Measurements from ENCODE around the gene FOXN1. TPM values are rescaled to one million over a fixed set of nuclear protein-coding genes. Genes with fewer than 3 reads are reported as not detected.

Gene FOXN1
- total and polyA plus RNA-seq, 2 donors (not counting 1 experiment from before 2014, with no cell fraction given): not detected

DNA sequence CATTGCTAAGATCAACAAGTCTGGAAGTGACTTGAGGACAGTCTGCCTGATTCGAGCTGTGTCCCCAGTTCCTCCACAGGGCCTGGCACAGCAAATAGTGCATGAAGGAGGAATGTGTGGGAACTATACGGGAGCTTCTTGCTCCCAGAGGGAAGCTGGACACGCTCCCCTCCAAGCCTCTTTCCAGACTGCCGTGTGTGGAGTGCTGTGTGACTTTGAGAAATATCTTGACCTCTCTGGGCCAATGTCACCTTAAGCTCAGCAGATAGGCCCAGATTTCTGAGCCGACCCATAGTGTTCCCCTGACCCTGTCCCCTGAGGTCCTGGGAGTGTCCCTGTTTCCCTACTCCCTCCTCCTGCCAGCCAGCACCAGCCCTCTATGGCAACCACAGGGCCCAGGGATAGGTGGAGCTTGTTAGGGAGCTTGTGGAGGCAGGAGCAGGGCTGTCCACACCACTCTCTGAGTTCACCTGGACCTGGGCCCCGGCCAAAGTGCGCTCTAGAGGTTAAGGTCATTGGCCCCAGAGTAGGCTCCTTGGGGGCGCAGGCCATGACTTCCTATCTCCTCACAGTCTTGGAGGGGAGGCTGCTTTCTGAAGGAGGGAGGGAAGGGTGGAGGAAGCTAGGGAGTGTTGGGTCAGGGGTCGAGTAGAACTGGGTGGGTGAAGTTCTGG, 6.3 kb upstream of the FOXN1 start:
- Histone ChIP-seq H4K20me1 (ENCODE audit: control insufficient read depth, extremely low read depth, insufficient read depth, low read length) (no peaks in the 10 kb centered on the region), H3K4me1 (ENCODE audit: control insufficient read depth, extremely low read depth, insufficient read depth, low read length) (no peaks in the 10 kb centered on the region), H3K4me3 (replicated peaks in 1 of 4; ENCODE audit: control extremely low read depth in 1 of 4, insufficient read depth in 1 of 4, low read depth in 3 of 4, low read length in 4 of 4) (no peak overlapping the region), H3K79me2 (ENCODE audit: control insufficient read depth, insufficient read depth, low read length) (no peaks in the 10 kb centered on the region), H3K9me3 (ENCODE audit: control insufficient read depth, insufficient read depth, low read depth, low read length) (no peaks in the 10 kb centered on the region), H3K27me3 (ENCODE audit: control insufficient read depth, insufficient read depth, low read length) (peaks cover 2% of the 10 kb centered on the region), H2AFZ (ENCODE audit: low read length) (no peak overlapping the region), H3K4me2 (ENCODE audit: extremely low read depth, insufficient read depth, low read length) (no peak overlapping the region), H3K9ac (ENCODE audit: insufficient read depth, low read length) (no peak overlapping the region), H3K27ac (ENCODE audit: insufficient read depth, low read length) (no peak overlapping the region), H3K36me3 (ENCODE audit: control insufficient read depth, insufficient read depth, low read length) (no peaks in the 10 kb centered on the region)
- TF ChIP-seq, protein P1, sequence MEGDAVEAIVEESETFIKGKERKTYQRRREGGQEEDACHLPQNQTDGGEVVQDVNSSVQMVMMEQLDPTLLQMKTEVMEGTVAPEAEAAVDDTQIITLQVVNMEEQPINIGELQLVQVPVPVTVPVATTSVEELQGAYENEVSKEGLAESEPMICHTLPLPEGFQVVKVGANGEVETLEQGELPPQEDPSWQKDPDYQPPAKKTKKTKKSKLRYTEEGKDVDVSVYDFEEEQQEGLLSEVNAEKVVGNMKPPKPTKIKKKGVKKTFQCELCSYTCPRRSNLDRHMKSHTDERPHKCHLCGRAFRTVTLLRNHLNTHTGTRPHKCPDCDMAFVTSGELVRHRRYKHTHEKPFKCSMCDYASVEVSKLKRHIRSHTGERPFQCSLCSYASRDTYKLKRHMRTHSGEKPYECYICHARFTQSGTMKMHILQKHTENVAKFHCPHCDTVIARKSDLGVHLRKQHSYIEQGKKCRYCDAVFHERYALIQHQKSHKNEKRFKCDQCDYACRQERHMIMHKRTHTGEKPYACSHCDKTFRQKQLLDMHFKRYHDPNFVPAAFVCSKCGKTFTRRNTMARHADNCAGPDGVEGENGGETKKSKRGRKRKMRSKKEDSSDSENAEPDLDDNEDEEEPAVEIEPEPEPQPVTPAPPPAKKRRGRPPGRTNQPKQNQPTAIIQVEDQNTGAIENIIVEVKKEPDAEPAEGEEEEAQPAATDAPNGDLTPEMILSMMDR (conservative IDR thresholded peaks at IDR 0.05 in 1 of 2, IDR thresholded peaks at IDR 0.05 in 1 of 2; ENCODE audit: low read depth in 1 of 2, low read length in 2 of 2): no peak
- no peak for TF ChIP-seq EZH2 (IDR thresholded peaks at IDR 0.05; ENCODE audit: low read length, missing control alignments)
- DNase-seq (ENCODE audit: low read depth in 2 of 2): no peak

DNA sequence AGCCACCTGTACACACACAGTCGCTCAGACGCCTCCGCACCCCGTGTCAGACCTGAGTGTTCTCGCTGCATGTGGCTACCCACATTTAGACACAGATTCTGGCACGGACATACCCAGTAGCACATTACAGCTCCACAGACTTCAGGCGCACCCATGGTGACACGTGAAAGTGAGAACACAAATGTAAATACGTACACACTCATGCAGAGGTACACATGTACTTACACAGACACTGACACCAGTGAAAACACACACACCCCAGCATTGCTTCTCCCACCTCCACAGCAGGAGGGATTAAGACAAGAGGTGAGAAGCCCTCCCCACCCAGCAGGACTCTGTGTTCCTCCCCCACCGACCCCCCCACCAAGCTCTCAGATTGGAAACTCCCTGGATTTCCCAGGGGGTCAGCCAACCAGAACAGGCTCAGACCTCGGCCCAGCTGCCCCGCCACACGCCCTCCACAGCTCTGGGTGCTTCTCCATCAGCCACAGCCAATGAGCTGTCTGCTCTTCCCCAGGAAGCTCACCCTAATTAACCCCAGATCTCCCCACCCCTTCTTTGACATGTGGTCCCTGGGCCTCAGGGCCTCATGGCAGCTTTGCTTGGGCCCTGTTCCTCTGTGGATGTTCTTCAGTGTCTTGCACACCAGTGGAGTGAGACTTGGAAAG, 5.3 kb upstream of the FOXN1 start:
- peaks cover 6% of the 10 kb centered on the region for H3K27me3 ChIP-seq (ENCODE audit: control insufficient read depth, insufficient read depth, low read length)
- H2AFZ ChIP-seq (ENCODE audit: low read length): no peak overlapping the region
- no peaks in the 10 kb centered on the region for H3K4me1 ChIP-seq (ENCODE audit: control insufficient read depth, extremely low read depth, insufficient read depth, low read length)
- no peaks in the 10 kb centered on the region for H3K36me3 ChIP-seq (ENCODE audit: control insufficient read depth, insufficient read depth, low read length)
- no peak overlapping the region for H3K4me2 ChIP-seq (ENCODE audit: extremely low read depth, insufficient read depth, low read length)
- no peaks in the 10 kb centered on the region for H4K20me1 ChIP-seq (ENCODE audit: control insufficient read depth, extremely low read depth, insufficient read depth, low read length)
- H3K9me3 ChIP-seq (ENCODE audit: control insufficient read depth, insufficient read depth, low read depth, low read length): no peaks in the 10 kb centered on the region
- TF ChIP-seq, protein P1 (conservative IDR thresholded peaks at IDR 0.05 in 1 of 2, IDR thresholded peaks at IDR 0.05 in 1 of 2; ENCODE audit: low read depth in 1 of 2, low read length in 2 of 2): no peak
- no peak for TF ChIP-seq EZH2 (IDR thresholded peaks at IDR 0.05; ENCODE audit: low read length, missing control alignments)
- no peaks in the 10 kb centered on the region for H3K79me2 ChIP-seq (ENCODE audit: control insufficient read depth, insufficient read depth, low read length)
- DNase-seq (ENCODE audit: low read depth in 2 of 2): no peak
- no peak overlapping the region for H3K4me3 ChIP-seq (replicated peaks in 1 of 4; ENCODE audit: control extremely low read depth in 1 of 4, insufficient read depth in 1 of 4, low read depth in 3 of 4, low read length in 4 of 4)
- no peak overlapping the region for H3K9ac ChIP-seq (ENCODE audit: insufficient read depth, low read length)
- H3K27ac ChIP-seq (ENCODE audit: insufficient read depth, low read length): no peak overlapping the region

DNA sequence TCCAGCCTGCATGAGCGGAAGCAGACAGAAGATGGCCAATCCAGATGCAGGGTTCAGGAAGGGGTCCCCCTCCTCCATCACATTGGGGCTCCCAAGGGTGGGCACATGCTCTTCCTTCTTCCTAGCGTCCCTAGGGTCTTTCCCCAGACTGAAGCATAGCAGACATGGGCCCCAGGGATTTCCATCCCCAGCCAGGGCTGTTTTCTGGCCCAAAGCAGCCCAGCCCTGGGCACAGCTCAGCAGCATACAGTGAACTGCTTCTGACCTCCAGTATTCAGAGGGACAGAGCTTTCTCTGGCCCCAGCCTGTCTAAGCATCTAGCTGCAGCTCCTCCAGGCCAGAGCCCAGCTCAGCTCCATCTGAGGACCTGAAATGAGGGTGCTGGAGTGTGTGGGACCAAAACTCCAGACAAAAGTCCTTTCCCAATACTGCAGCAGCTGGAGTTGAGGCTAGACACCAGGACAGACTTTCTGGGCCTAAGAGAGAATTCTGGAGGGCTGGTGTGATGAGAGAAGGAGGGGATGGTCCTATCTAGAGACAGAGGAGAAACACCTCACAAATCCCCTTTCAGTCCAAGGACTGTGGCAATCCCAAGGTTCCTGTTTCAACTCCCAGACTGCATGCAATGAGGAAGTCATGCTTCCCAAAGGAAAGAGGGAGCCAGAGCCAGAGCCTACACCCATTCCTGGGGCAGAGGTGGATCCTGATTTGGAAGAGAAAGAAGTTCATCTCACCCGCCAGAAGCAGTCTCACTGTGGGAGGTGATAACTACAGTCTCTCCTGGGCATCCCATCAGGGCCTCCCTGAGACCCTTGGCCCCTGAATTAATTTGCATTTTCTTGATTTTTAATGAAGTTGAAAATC, 4.5 kb upstream of the FOXN1 start:
- no peaks in the 10 kb centered on the region for H3K36me3 ChIP-seq (ENCODE audit: control insufficient read depth, insufficient read depth, low read length)
- no peak overlapping the region for H3K9ac ChIP-seq (ENCODE audit: insufficient read depth, low read length)
- DNase-seq (ENCODE audit: low read depth in 2 of 2): no peak
- no peaks in the 10 kb centered on the region for H3K79me2 ChIP-seq (ENCODE audit: control insufficient read depth, insufficient read depth, low read length)
- H3K27ac ChIP-seq (ENCODE audit: insufficient read depth, low read length): no peak overlapping the region
- H3K4me2 ChIP-seq (ENCODE audit: extremely low read depth, insufficient read depth, low read length): no peak overlapping the region
- TF ChIP-seq, protein P1 (conservative IDR thresholded peaks at IDR 0.05 in 1 of 2, IDR thresholded peaks at IDR 0.05 in 1 of 2; ENCODE audit: low read depth in 1 of 2, low read length in 2 of 2): no peak
- H3K9me3 ChIP-seq (ENCODE audit: control insufficient read depth, insufficient read depth, low read depth, low read length): no peaks in the 10 kb centered on the region
- H4K20me1 ChIP-seq (ENCODE audit: control insufficient read depth, extremely low read depth, insufficient read depth, low read length): no peaks in the 10 kb centered on the region
- peaks cover 6% of the 10 kb centered on the region for H3K27me3 ChIP-seq (ENCODE audit: control insufficient read depth, insufficient read depth, low read length)
- H2AFZ ChIP-seq (ENCODE audit: low read length): no peak overlapping the region
- no peak overlapping the region for H3K4me3 ChIP-seq (replicated peaks in 1 of 4; ENCODE audit: control extremely low read depth in 1 of 4, insufficient read depth in 1 of 4, low read depth in 3 of 4, low read length in 4 of 4)
- H3K4me1 ChIP-seq (ENCODE audit: control insufficient read depth, extremely low read depth, insufficient read depth, low read length): no peaks in the 10 kb centered on the region

Data from fibroblast of lung (primary cell).